Left lung (tissue), 10 donors: ENCODE data around the gene OPHN1. TPM values are rescaled to one million over a fixed set of nuclear protein-coding genes. Genes with fewer than 3 reads are reported as not detected.

Experiments
- ATAC-seq: fragments of 200-7000 bp; cut with Tn5 transposase; one replicate; pipeline ENCODE4 v1.9.1; 2020; ENCODE audit warnings: moderate library complexity
- DNase-seq, 4 donors: peaks; one replicate each; pipeline ENCODE4 v3.0.0-alpha.2; 2013 to 2020
- H3K27ac ChIP-seq, 2 donors: fragments of 200-600 bp; sonication (generic) in 1 of 2; one replicate each; pipeline versions ENCODE4 v1.5.0 to v1.8.0; 2020 to 2021
- H3K27me3 ChIP-seq, 2 donors: fragments of 200-600 bp; sonication (generic) in 1 of 2; one replicate each; pipeline versions ENCODE4 v1.5.0 to v1.8.0; 2020 to 2021
- H3K36me3 ChIP-seq, 2 donors: fragments of 200-600 bp; sonication (generic) in 1 of 2; one replicate each; pipeline versions ENCODE4 v1.5.0 to v1.8.0; 2020 to 2021
- H3K4me1 ChIP-seq, 2 donors: fragments of 200-600 bp; one replicate each; pipeline ENCODE4 v1.8.0; 2021
- H3K4me3 ChIP-seq, 2 donors: fragments of 200-600 bp; sonication (generic) in 1 of 2; one replicate each; pipeline versions ENCODE4 v1.5.0 to v1.8.0; 2020 to 2021; ENCODE audit warnings: mild to moderate bottlenecking in 1 of 2
- H3K9me3 ChIP-seq, 2 donors: fragments of 200-600 bp; sonication (generic) in 1 of 2; one replicate each; pipeline versions ENCODE4 v1.5.0 to v1.8.0; 2020 to 2021
- CTCF ChIP-seq, 2 donors: fragments of 200-600 bp; sonication (generic) in 1 of 2; IDR thresholded peaks; one replicate each; pipeline versions ENCODE4 v1.5.0 to v1.8.0; 2021; ENCODE audit warnings: antibody characterized with exemption in 2 of 2
- intact Hi-C, 2 donors: fragments of 100-400 bp; cut with DNase I; formaldehyde crosslinking; loops; one replicate each; pipeline versions ENCODE4 v1.11.2 to v1.14.2; 2022
- polyA plus RNA-seq, 6 donors: library from polyadenylated mRNA; unstranded; fragments of 120-200 nt; gene quantifications; one replicate each; pipeline ENCODE4 v1.2.1, GENCODE V29; 2013; ENCODE audit not compliant: insufficient read length in 6 of 6
- total RNA-seq, 2 donors: library from RNA; stranded (reverse); fragmentation: NEBNext Ultra II Directional; extraction: Animal tissue kit (Norgen Biotek cat#: 25700); gene quantifications; one replicate each; pipeline ENCODE4 v1.2.1, GENCODE V29; 2021
- donor health status: DM: no; HTN: yes; CAD: no.
- donor health status: DM: no; HTN: no; CAD: no.

Gene OPHN1
- total and polyA plus RNA-seq, 8 donors, result 6.8 to 13.5 (median 11.3) TPM

GRCh38 chrX:68420559-68420958 lies 12.7 kb downstream of the OPHN1 start:
- peaks cover 0 to 3% of the 10 kb centered on the region in 2 donors for H3K4me1 ChIP-seq
- H3K27me3 ChIP-seq, result no peaks in the 10 kb centered on the region
- H3K4me3 ChIP-seq, result no peak overlapping the region
- DNase-seq (no peak), ATAC-seq (no peak)
- H3K27ac ChIP-seq, result no peak overlapping the region
- no peaks in the 10 kb centered on the region for H3K9me3 ChIP-seq
- TF ChIP-seq CTCF (IDR thresholded peaks at IDR 0.05), result no peak
- H3K36me3 ChIP-seq, result no peaks in the 10 kb centered on the region
- intact Hi-C loops, result no loop called here

DNA sequence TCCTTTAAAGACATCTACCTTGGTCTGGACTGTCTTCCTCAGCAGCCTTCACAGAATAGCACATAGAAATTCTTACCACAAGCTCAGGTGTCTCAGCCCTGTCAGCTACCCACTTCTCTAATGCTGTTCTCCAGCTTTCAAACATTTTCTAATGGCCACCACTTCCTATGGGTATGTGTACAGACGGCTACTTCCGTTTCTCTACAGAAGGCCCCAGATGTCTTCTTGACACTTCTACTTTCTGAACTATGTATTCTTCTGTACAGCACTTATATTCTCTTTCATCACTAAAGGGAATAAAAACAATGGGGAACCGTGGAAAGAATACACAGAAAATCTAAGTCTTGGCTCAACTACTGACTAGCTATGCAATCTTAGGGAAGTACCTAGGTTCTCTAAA lies 13.3 kb downstream of the OPHN1 start:
- no peak overlapping the region for H3K27ac ChIP-seq
- no peaks in the 10 kb centered on the region for H3K36me3 ChIP-seq
- H3K9me3 ChIP-seq, result no peaks in the 10 kb centered on the region
- DNase-seq (no peak), ATAC-seq (no peak)
- TF ChIP-seq CTCF (IDR thresholded peaks at IDR 0.05), result no peak
- H3K27me3 ChIP-seq, result no peaks in the 10 kb centered on the region
- peaks cover 0 to 7% of the 10 kb centered on the region in 2 donors for H3K4me1 ChIP-seq
- intact Hi-C loops, result no loop called here
- no peak overlapping the region for H3K4me3 ChIP-seq

GRCh38 chrX:68417651-68418050 lies 15.6 kb downstream of the OPHN1 start:
- no peaks in the 10 kb centered on the region for H3K27me3 ChIP-seq
- no peak for TF ChIP-seq CTCF (IDR thresholded peaks at IDR 0.05)
- no peak for DNase-seq
- peaks cover 0 to 16% of the 10 kb centered on the region in 2 donors for H3K4me1 ChIP-seq
- intact Hi-C loops, result no loop called here
- H3K27ac ChIP-seq, result no peak overlapping the region
- peak; percentile 12 for ATAC-seq
- H3K36me3 ChIP-seq, result no peaks in the 10 kb centered on the region
- no peaks in the 10 kb centered on the region for H3K9me3 ChIP-seq
- no peak overlapping the region for H3K4me3 ChIP-seq

GRCh38 chrX:68416592-68416991 lies 16.7 kb downstream of the OPHN1 start:
- peaks cover 0 to 16% of the 10 kb centered on the region in 2 donors for H3K4me1 ChIP-seq
- DNase-seq (no peak), ATAC-seq (peak; percentile 75)
- no peaks in the 10 kb centered on the region for H3K36me3 ChIP-seq
- no peak for TF ChIP-seq CTCF (IDR thresholded peaks at IDR 0.05)
- no peaks in the 10 kb centered on the region for H3K9me3 ChIP-seq
- no peak overlapping the region for H3K4me3 ChIP-seq
- intact Hi-C loops, result no loop called here
- no peaks in the 10 kb centered on the region for H3K27me3 ChIP-seq
- no peak overlapping the region for H3K27ac ChIP-seq

GRCh38 chrX:68415316-68415715 lies 18.0 kb downstream of the OPHN1 start:
- peaks cover 0 to 16% of the 10 kb centered on the region in 2 donors for H3K4me1 ChIP-seq
- intact Hi-C loops, result no loop called here
- H3K27ac ChIP-seq, result no peak overlapping the region
- ATAC-seq, result peak; percentile 49
- H3K4me3 ChIP-seq, result no peak overlapping the region
- no peaks in the 10 kb centered on the region for H3K36me3 ChIP-seq
- no peak for TF ChIP-seq CTCF (IDR thresholded peaks at IDR 0.05)
- H3K9me3 ChIP-seq, result no peaks in the 10 kb centered on the region
- H3K27me3 ChIP-seq, result no peaks in the 10 kb centered on the region
- DNase-seq, result peak in 1 of 4 donors; percentile 45
